Right lobe of liver (tissue), 4 donors: Measurements from ENCODE around the gene GIMAP2.

Experiments
- POLR2A ChIP-seq: fragments of 450-650 bp; IDR thresholded peaks from one replicate; pipeline ENCODE4 v1.6.1; 2017; ENCODE audit warnings: antibody characterized with exemption, mild to moderate bottlenecking
- TF ChIP-seq, protein P1 (sequence below), 4 donors: fragments of 200-600 bp in 3 of 4; fragments of 450-650 bp in 1 of 4; IDR thresholded peaks; one replicate each; pipeline versions ENCODE4 v1.5.1 to v1.8.0; 2016 to 2022; ENCODE audit warnings: antibody characterized with exemption in 4 of 4, mild to moderate bottlenecking in 2 of 4
- donor health status: DM: no; HTN: no; CAD: no.
- donor health status: DM: no; HTN: no; CAD: no.
- donor health status: DM: no; HTN: yes; CAD: no.

DNA sequence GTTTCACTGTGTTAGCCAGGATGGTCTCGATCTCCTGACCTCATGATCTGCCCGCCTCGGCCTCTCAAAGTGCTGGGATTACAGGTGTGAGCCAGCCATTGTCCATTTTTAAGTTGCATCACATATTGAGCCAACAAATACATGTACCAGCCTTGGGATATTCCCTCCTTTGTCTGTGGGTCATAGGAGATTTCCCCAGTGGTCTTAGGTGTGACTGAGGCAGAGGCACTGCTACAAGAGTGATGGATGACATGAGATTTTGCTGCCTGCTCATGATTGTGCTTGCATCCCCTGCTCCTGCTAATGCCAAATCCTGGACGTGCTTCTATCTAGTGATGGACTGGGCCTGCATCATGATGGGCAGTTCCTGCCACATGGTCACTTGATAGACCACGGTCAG lies 42.6 kb upstream of the GIMAP2 start:
- TF ChIP-seq, protein P1, sequence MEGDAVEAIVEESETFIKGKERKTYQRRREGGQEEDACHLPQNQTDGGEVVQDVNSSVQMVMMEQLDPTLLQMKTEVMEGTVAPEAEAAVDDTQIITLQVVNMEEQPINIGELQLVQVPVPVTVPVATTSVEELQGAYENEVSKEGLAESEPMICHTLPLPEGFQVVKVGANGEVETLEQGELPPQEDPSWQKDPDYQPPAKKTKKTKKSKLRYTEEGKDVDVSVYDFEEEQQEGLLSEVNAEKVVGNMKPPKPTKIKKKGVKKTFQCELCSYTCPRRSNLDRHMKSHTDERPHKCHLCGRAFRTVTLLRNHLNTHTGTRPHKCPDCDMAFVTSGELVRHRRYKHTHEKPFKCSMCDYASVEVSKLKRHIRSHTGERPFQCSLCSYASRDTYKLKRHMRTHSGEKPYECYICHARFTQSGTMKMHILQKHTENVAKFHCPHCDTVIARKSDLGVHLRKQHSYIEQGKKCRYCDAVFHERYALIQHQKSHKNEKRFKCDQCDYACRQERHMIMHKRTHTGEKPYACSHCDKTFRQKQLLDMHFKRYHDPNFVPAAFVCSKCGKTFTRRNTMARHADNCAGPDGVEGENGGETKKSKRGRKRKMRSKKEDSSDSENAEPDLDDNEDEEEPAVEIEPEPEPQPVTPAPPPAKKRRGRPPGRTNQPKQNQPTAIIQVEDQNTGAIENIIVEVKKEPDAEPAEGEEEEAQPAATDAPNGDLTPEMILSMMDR (IDR thresholded peaks at IDR 0.05), result no peak
- no peak for TF ChIP-seq POLR2A
